ENCODE data around the gene NDUFS6. TPM values are rescaled to one million over a fixed set of nuclear protein-coding genes. Genes with fewer than 3 reads are reported as not detected.

NDUFS6 gene
- total and polyA plus RNA-seq, 2 of the 8 experiments (the other 6 are each of a cell fraction or from before 2014, with no cell fraction given), result 72.7 to 191 TPM

GRCh38 chr5:1788200-1788599, 13.0 kb upstream of the NDUFS6 start (continued):
- TF ChIP-seq CHD7 (IDR thresholded peaks at IDR 0.05; ENCODE audit: insufficient replicate concordance, low read length), result no peak
- TF ChIP-seq CHD1 (IDR thresholded peaks at IDR 0.05; ENCODE audit: low read depth, low read length), result no peak
- no peak for TF ChIP-seq TAF7 (optimal IDR thresholded peaks at IDR 0.05; ENCODE audit: borderline replicate concordance, low read depth, low read length)
- no peak for TF ChIP-seq GTF2F1 (IDR thresholded peaks at IDR 0.05; ENCODE audit: borderline replicate concordance, low read depth, low read length)
- no peak for TF ChIP-seq POLR2A (IDR thresholded peaks at IDR 0.05; ENCODE audit: control extremely low read depth in 1 of 2, low read depth in 2 of 2, low read length in 2 of 2)
- TF ChIP-seq HDAC2 (IDR thresholded peaks at IDR 0.05; ENCODE audit: borderline replicate concordance in 1 of 2, low read depth in 2 of 2, low read length in 2 of 2), result no peak
- TF ChIP-seq SUZ12 (IDR thresholded peaks at IDR 0.05; ENCODE audit: low read length), result no peak
- no peak for TF ChIP-seq ASH2L (IDR thresholded peaks at IDR 0.05; ENCODE audit: low read length)
